ENCODE results near the gene OLFML2A. TPM values are rescaled to one million over a fixed set of nuclear protein-coding genes. Genes with fewer than 3 reads are reported as not detected.

Gene OLFML2A
- total and polyA plus RNA-seq, 12 donors, result 1.7 to 21.4 (median 7.3) TPM

GRCh38 chr9:124805186-124805585, 28.3 kb downstream of the OLFML2A start:
- H3K36me3 ChIP-seq (replicated peaks in 1 of 2), result no peaks in the 10 kb centered on the region
- WGBS, 4 donors, result 50 to 59% (median 54%) methylated on average over 4 of the region's 4 CpGs
- no peaks in the 10 kb centered on the region for H3K9me3 ChIP-seq (replicated peaks in 1 of 3)
- H3K27me3 ChIP-seq, result no peaks in the 10 kb centered on the region
- intact Hi-C loops (cut with DNase I), result no loop called here
- DNase-seq, result no peak
- TF ChIP-seq, protein P1, sequence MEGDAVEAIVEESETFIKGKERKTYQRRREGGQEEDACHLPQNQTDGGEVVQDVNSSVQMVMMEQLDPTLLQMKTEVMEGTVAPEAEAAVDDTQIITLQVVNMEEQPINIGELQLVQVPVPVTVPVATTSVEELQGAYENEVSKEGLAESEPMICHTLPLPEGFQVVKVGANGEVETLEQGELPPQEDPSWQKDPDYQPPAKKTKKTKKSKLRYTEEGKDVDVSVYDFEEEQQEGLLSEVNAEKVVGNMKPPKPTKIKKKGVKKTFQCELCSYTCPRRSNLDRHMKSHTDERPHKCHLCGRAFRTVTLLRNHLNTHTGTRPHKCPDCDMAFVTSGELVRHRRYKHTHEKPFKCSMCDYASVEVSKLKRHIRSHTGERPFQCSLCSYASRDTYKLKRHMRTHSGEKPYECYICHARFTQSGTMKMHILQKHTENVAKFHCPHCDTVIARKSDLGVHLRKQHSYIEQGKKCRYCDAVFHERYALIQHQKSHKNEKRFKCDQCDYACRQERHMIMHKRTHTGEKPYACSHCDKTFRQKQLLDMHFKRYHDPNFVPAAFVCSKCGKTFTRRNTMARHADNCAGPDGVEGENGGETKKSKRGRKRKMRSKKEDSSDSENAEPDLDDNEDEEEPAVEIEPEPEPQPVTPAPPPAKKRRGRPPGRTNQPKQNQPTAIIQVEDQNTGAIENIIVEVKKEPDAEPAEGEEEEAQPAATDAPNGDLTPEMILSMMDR (IDR thresholded peaks at IDR 0.05), result no peak
- TF ChIP-seq POLR2A (IDR thresholded peaks at IDR 0.05), result no peak
- no peak overlapping the region for H3K27ac ChIP-seq
- no peaks in the 10 kb centered on the region for H3K4me1 ChIP-seq (replicated peaks in 1 of 2)
- no peak overlapping the region for H3K4me3 ChIP-seq

DNA sequence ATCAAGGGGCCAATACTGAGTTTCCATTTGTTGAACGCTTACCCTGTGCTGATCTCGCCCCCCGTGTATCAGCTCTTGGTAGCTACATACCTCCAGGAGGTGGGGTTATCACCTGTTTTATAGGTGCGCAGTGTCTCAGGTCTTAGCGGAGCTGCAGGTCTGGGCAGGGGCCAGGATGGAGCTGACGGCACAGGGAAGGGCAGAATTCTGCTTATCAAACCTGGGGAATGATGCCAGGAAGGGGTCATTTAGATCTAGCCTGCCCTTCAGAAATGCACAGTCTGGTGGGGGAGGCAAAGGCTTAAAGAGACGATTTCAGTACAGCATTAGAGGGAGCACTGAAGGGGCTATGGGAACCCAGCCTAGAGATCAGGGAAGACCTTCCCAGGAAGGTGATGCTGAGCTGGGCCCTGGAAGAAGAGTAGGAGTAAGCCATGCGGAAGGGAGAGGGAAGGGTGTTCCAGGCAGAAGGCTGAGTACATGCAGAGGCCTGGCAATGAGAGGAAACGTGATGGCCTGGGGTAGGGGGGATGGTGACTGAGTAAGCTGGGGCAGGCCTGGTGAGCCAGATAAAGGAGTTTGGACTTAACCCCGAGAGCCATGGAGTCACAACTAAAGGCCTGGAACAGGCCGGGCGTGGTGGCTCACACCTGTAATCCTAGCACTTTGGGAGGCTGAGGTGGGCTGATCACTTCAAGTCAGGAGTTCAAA, 31.5 kb downstream of the OLFML2A start:
- Histone ChIP-seq H3K27me3 (no peaks in the 10 kb centered on the region), H3K27ac (no peak overlapping the region), H3K4me1 (replicated peaks in 1 of 2) (no peaks in the 10 kb centered on the region), H3K9me3 (replicated peaks in 1 of 3) (no peaks in the 10 kb centered on the region), H3K36me3 (replicated peaks in 1 of 2) (no peaks in the 10 kb centered on the region), H3K4me3 (no peak overlapping the region)
- intact Hi-C loops (cut with DNase I), result no loop called here
- DNase-seq, result no peak
- TF ChIP-seq, protein P1 (IDR thresholded peaks at IDR 0.05), result no peak
- no peak for TF ChIP-seq POLR2A (IDR thresholded peaks at IDR 0.05)
- WGBS, 4 donors, result 85 to 90% (median 87%) methylated on average over 11 to 12 of the region's 12 CpGs

GRCh38 chr9:124809211-124809610, 32.3 kb downstream of the OLFML2A start:
- H3K4me3 ChIP-seq, result no peak overlapping the region
- no peaks in the 10 kb centered on the region for H3K36me3 ChIP-seq (replicated peaks in 1 of 2)
- no peaks in the 10 kb centered on the region for H3K27me3 ChIP-seq
- TF ChIP-seq, protein P1 (IDR thresholded peaks at IDR 0.05), result no peak
- TF ChIP-seq POLR2A (IDR thresholded peaks at IDR 0.05), result no peak
- DNase-seq, result no peak
- no peaks in the 10 kb centered on the region for H3K9me3 ChIP-seq (replicated peaks in 1 of 3)
- intact Hi-C loops (cut with DNase I), result no loop called here
- WGBS, 4 donors, result 89 to 93% (median 90%) methylated on average over 5 to 6 of the region's 6 CpGs
- H3K27ac ChIP-seq, result no peak overlapping the region
- no peaks in the 10 kb centered on the region for H3K4me1 ChIP-seq (replicated peaks in 1 of 2)

GRCh38 chr9:124809741-124810500, 33.0 kb downstream of the OLFML2A start:
- intact Hi-C loops (cut with DNase I), result no loop called here
- 94 to 98% (median 96%) methylated on average over 9 to 60 of the region's 60 CpGs for WGBS, 4 donors
- no peak for TF ChIP-seq POLR2A (IDR thresholded peaks at IDR 0.05)
- TF ChIP-seq, protein P1 (IDR thresholded peaks at IDR 0.05), result no peak
- no peaks in the 10 kb centered on the region for H3K9me3 ChIP-seq (replicated peaks in 1 of 3)
- H3K4me3 ChIP-seq, result no peak overlapping the region
- no peaks in the 10 kb centered on the region for H3K27me3 ChIP-seq
- no peaks in the 10 kb centered on the region for H3K4me1 ChIP-seq (replicated peaks in 1 of 2)
- no peak for DNase-seq
- H3K36me3 ChIP-seq (replicated peaks in 1 of 2), result no peaks in the 10 kb centered on the region
- H3K27ac ChIP-seq, result peak overlapping the region in 1 of 5 donors; percentile 52
